ENCODE data around the gene HS6ST3. TPM values are rescaled to one million over a fixed set of nuclear protein-coding genes. Genes with fewer than 3 reads are reported as not detected.

The HS6ST3 gene
- total and polyA plus RNA-seq, 2 donors from 2014 or later = 0.47 to 1.2 TPM

DNA sequence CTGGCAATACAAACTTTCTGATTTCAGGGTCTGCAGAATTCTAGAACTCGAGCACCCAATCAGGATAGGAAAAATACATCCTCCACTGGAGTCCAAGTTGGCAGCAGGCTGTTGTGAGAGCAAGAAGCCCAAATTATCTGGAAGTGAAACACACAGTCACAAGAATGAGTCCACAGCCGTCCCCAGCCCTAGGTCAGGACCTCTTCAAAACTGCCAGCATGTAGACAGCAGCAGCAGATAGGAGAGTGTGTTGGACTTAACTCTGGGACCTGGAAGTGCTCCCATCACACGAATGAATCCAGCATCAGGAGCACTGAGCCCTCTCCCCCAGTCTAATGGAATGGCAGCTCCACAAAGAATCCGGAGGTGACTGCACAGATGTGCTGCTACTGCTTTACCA is 483.7 kb downstream of the HS6ST3 start:
- no peaks in the 10 kb centered on the region for H3K4me1 ChIP-seq (ENCODE audit: control insufficient read depth in 2 of 3, insufficient read depth in 2 of 3, low read depth in 1 of 3, low read length in 3 of 3)
- H3K4me3 ChIP-seq (ENCODE audit: low read length in 3 of 3) = no peak overlapping the region
- H3K27ac ChIP-seq (ENCODE audit: low read depth in 2 of 2, low read length in 2 of 2) = no peak overlapping the region
- no peaks in the 10 kb centered on the region for H3K27me3 ChIP-seq (ENCODE audit: control insufficient read depth, insufficient read depth, low read length)
- DNase-seq = no peak
- no peaks in the 10 kb centered on the region for H3K36me3 ChIP-seq (ENCODE audit: control insufficient read depth in 2 of 3, insufficient read depth in 3 of 3, low read length in 3 of 3)
- FAIRE-seq = no peak
- intact Hi-C loops (cut with DNase I) = no loop called here
- TF ChIP-seq, protein P1, sequence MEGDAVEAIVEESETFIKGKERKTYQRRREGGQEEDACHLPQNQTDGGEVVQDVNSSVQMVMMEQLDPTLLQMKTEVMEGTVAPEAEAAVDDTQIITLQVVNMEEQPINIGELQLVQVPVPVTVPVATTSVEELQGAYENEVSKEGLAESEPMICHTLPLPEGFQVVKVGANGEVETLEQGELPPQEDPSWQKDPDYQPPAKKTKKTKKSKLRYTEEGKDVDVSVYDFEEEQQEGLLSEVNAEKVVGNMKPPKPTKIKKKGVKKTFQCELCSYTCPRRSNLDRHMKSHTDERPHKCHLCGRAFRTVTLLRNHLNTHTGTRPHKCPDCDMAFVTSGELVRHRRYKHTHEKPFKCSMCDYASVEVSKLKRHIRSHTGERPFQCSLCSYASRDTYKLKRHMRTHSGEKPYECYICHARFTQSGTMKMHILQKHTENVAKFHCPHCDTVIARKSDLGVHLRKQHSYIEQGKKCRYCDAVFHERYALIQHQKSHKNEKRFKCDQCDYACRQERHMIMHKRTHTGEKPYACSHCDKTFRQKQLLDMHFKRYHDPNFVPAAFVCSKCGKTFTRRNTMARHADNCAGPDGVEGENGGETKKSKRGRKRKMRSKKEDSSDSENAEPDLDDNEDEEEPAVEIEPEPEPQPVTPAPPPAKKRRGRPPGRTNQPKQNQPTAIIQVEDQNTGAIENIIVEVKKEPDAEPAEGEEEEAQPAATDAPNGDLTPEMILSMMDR (IDR thresholded peaks at IDR 0.05; ENCODE audit: borderline replicate concordance, extremely low read depth, insufficient read depth) = no peak
- no peaks in the 10 kb centered on the region for H3K9me3 ChIP-seq (ENCODE audit: control insufficient read depth in 2 of 3, insufficient read depth in 1 of 3, low read length in 3 of 3)
- no peak overlapping the region for H3K9ac ChIP-seq (ENCODE audit: low read length in 3 of 3)

DNA sequence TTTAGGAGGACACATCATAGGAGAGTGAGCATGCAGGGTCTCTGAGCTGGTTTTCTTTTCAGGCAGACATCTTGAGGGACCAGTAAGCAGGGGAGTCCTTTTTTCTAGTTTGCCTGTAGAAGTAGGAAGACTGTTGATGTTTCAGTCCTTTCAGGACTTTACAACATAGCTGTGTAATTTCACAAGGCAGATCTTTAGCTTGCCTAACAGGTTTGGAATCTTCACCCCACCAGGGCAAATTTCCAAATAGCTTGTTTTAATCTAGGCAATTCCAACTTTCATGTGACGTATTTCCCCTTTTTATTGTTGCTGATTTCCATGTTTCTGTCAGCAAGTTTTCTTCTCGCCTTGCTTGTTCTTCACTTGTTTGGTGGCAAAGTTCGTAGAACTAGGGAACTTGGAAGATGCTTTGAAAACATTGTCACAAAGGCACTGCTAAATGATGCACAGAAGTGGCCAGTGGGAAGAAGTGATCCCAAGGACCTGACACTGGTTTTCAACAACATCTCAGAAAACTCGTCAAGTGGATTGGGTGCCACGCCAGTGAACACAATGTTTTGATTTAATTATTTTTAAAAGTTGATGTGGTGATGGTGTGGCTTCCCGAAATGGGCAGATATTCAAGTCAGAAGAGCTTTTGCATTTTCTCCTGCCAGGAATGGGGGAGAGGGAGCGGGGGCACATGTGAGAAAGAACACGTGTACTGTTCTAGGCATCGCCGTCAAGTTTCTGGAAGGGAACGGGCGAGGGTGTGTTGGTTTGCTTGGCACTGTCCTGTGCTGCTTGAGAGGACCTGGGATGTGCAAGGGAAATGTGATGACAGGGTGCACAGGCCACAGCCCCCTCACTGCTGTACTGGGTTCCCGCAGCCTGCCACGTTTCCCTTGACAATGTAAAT is 485.8 kb downstream of the HS6ST3 start:
- no peak overlapping the region for H3K9ac ChIP-seq (ENCODE audit: low read length in 3 of 3)
- TF ChIP-seq, protein P1 (IDR thresholded peaks at IDR 0.05; ENCODE audit: borderline replicate concordance, extremely low read depth, insufficient read depth) = no peak
- no peaks in the 10 kb centered on the region for H3K9me3 ChIP-seq (ENCODE audit: control insufficient read depth in 2 of 3, insufficient read depth in 1 of 3, low read length in 3 of 3)
- H3K4me3 ChIP-seq (ENCODE audit: low read length in 3 of 3) = no peak overlapping the region
- no peaks in the 10 kb centered on the region for H3K36me3 ChIP-seq (ENCODE audit: control insufficient read depth in 2 of 3, insufficient read depth in 3 of 3, low read length in 3 of 3)
- no peaks in the 10 kb centered on the region for H3K4me1 ChIP-seq (ENCODE audit: control insufficient read depth in 2 of 3, insufficient read depth in 2 of 3, low read depth in 1 of 3, low read length in 3 of 3)
- H3K27ac ChIP-seq (ENCODE audit: low read depth in 2 of 2, low read length in 2 of 2) = no peak overlapping the region
- DNase-seq (no peak), FAIRE-seq (no peak)
- H3K27me3 ChIP-seq (ENCODE audit: control insufficient read depth, insufficient read depth, low read length) = no peaks in the 10 kb centered on the region
- intact Hi-C loops (cut with DNase I) = no loop called here

DNA sequence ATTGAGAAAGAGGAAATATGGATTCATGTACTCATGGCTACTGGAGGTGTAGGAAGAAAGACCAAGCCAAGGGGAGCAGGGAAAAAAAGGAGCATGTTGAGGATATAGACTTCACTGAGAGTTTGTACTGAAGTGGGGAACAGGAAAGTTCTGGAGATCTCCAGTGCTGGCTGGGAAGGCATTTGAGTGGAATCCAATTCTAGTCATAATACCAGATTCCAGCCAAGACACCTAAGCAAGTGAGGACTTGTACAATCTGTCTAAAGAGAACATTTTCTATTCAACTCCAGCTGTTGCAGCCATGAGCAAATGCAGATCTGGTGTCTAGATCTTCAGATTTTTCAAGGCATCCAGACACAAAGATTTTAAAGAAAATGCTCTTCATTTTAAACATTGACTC is 491.8 kb downstream of the HS6ST3 start:
- Histone ChIP-seq H3K27ac (ENCODE audit: low read depth in 2 of 2, low read length in 2 of 2) (no peak overlapping the region), H3K9me3 (ENCODE audit: control insufficient read depth in 2 of 3, insufficient read depth in 1 of 3, low read length in 3 of 3) (no peaks in the 10 kb centered on the region), H3K9ac (ENCODE audit: low read length in 3 of 3) (no peak overlapping the region), H3K27me3 (ENCODE audit: control insufficient read depth, insufficient read depth, low read length) (no peaks in the 10 kb centered on the region), H3K4me3 (ENCODE audit: low read length in 3 of 3) (no peak overlapping the region), H3K4me1 (ENCODE audit: control insufficient read depth in 2 of 3, insufficient read depth in 2 of 3, low read depth in 1 of 3, low read length in 3 of 3) (no peaks in the 10 kb centered on the region), H3K36me3 (ENCODE audit: control insufficient read depth in 2 of 3, insufficient read depth in 3 of 3, low read length in 3 of 3) (no peaks in the 10 kb centered on the region)
- FAIRE-seq = no peak
- TF ChIP-seq, protein P1 (IDR thresholded peaks at IDR 0.05; ENCODE audit: borderline replicate concordance, extremely low read depth, insufficient read depth) = no peak
- DNase-seq = no peak
- intact Hi-C loops (cut with DNase I) = no loop called here
